ENCODE measurements around the gene ARHGEF4.

DNA sequence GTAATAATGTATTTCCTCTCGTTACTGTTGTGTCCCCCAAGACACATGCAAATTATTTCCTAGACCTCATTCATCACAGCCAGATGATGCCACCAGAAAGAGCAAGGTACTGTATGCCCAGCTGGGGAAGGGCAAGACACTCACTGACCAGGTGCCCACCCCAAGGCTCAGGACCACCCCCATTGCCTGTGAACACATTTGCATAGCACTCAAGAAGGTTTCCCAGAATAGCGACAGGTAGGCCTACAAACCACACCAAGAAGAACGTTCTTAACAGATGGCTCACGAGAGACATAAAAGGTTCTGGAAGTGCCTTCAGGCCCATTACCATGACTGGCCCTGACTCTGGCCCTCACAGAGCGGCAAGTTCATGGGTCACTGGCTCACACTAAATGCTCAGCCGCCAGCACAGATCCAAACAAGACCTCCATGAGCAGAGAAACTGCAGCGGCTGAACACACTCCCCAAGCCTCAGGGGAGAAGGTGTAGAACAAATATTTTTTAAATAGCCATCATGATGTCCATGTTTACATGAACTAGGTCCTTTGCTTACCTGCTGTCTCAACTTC is 212.5 kb downstream of the ARHGEF4 start:
- no peak for TF ChIP-seq POLR2A (IDR thresholded peaks at IDR 0.05)
- TF ChIP-seq, protein P1, sequence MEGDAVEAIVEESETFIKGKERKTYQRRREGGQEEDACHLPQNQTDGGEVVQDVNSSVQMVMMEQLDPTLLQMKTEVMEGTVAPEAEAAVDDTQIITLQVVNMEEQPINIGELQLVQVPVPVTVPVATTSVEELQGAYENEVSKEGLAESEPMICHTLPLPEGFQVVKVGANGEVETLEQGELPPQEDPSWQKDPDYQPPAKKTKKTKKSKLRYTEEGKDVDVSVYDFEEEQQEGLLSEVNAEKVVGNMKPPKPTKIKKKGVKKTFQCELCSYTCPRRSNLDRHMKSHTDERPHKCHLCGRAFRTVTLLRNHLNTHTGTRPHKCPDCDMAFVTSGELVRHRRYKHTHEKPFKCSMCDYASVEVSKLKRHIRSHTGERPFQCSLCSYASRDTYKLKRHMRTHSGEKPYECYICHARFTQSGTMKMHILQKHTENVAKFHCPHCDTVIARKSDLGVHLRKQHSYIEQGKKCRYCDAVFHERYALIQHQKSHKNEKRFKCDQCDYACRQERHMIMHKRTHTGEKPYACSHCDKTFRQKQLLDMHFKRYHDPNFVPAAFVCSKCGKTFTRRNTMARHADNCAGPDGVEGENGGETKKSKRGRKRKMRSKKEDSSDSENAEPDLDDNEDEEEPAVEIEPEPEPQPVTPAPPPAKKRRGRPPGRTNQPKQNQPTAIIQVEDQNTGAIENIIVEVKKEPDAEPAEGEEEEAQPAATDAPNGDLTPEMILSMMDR (IDR thresholded peaks at IDR 0.05): no peak

Measured in esophagus squamous epithelium (tissue), 4 donors.